Stimulated activated CD8-positive, alpha-beta memory T cell treated with anti-CD3 and anti-CD28 coated beads, Interleukin-15, amount 100 ng/mL, for 1 hour (primary cell): Measurements from ENCODE around the gene SLC17A9.

Experiments
- DNase-seq: peaks from one replicate; pipeline ENCODE4 v3.0.0-alpha.2; 2020; ENCODE audit warnings: low read depth

The SLC17A9 gene

DNA sequence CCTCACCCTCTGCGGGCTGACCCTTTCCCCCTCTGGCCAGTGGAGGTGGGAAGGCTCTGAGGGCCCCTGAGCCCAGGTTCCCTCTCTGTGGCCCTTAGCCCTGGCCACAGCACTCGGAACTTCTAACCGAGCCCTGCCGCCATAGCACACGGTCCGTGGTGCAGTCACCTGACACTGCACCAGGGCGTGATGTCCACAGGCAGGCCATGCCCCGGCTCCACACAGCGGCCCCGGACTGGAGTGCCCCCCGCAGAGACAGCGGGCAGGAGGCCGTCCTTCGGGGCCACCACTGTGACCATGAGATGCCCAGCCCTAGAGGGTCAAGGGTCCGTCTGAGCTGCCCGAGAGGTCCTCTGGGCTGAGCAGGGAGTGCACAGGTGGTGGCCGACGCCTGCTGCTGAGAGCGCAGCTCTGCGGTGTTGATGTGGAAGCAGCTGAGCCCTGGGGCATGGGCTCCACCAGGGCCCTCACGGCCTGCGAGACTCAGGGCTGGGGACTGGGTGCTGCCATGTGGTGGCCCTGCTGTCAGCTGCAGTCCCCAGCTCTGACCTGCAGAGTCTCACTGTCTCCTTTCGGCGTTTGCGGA is 65.4 kb downstream of the SLC17A9 start:
- DNase-seq = no peak
